Inferior parietal cortex (tissue), 1 donor: ENCODE measurements around the gene GOLGB1.

ENCODE experiments used
- DNase-seq: peaks from one replicate; pipeline ENCODE4 v3.0.0-alpha.2; 2016; ENCODE audit errors: extremely low spot score

The GOLGB1 gene

DNA sequence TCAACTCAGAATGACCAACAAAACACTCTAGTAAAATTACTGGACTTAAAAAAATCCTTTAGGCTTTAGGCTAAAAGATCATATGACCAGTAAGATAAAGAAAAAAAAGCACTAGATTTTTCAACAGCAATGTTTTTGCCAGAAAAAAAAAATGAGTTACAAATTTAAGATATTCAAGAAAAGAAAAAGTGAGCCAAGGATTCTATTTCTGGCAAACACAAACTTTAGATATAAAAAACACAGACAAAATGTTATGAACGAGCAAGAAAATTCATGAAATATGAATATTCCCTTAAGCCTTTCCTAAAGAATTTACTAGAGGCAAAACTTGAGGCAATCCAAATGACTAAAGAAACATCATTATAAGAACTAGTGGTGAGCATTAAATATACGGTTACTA lies 8.6 kb downstream of the GOLGB1 start:
- DNase-seq, result no peak

DNA sequence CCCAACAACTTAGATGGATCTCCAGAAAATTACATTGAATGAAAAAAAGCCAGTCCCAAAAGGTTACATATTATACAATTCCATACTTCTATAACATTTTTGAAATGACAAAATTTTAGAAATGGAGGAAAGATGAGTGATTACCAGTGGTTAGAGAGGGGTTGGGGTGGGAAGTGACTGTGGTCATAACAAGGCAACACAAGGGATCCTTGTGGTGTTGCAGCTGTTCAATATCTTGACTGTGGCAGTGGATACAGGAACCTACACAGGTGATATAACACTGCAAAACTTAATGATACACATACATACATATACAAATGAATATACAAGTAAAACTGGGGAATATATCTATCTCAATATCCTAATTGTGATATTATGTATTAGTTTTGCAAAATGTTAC lies 9.6 kb downstream of the GOLGB1 start:
- no peak for DNase-seq

GRCh38 chr3:121737644-121738043 lies 11.9 kb downstream of the GOLGB1 start:
- no peak for DNase-seq

DNA sequence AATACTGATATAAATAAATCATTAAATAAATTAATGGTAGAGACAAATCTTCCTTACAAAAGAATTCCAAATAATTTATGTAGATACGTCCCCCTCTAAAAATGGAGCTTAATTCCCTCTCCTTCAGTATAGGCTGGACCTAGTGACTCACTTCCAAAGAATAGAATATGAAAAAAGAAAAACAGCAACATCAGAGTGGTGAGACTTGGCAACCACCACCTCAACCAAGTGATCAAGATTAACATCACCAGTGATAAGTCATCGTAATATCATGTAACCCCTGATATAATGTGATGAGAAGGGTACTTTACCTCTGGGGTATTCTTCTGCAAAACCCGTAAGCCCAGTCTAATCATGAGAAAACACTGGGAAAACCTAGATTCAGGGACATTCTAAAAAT lies 13.4 kb downstream of the GOLGB1 start:
- no peak for DNase-seq

DNA sequence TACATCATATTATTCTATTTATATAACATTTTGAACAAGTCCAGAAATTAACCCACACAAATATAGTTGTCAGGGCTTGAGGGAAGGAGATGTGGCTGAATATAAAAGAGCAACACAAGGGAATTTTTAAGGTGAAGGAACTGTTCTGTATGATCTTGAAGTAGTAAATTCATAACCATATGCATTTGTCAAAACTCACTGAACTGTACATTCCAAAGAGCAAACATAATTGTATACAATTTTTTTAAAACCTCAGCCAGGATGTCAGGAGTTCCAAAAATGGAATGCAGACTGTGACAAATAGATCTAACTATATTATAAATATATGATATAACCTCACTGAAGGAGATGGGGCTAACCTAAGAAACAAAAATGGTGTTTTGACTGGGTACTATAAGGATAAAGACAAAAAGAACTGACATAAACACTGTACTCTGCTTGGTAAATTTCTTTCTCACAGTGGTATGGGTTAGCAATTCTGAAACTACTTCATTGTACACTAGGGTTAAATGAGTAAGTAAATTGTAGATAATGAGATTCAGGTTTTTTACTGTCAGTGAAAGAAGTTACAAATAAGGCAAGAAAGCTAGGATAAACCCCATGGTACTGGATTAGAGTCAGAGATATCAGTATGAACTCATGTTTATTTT lies 14.4 kb downstream of the GOLGB1 start:
- no peak for DNase-seq

DNA sequence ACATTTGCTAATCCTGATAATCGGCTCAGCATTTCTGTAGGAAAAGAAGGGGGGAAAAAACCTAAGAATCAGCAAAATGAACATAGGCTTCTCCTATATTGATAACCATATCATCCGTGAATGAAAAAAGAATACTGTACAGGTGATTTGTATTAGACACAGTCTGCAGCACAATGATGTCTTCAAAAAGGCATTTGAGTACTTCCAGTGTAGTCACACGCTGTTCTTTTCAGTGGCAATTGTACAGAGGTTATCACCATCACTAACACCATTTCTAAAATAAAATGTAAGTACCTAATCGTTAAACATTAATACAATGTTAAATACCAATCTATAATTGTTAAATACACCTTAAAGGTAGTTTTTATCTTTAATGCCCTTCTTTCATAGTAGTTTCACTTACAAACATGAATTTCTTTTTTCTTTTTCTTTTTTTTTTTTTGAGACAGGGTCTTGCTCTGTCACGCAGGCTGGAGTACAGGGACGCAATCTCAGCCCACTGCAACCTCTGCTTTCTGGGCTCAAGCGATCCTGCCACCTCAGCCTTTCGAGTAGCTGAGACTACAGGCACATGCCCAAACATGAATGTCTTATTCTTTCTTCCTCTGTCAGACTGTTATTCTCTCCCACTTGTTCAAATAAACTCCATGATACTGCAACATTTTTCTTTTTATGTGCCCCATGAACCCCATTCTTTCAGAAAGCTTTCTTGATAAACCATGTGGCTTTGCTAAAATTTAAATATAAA lies 18.4 kb downstream of the GOLGB1 start:
- DNase-seq, result no peak

DNA sequence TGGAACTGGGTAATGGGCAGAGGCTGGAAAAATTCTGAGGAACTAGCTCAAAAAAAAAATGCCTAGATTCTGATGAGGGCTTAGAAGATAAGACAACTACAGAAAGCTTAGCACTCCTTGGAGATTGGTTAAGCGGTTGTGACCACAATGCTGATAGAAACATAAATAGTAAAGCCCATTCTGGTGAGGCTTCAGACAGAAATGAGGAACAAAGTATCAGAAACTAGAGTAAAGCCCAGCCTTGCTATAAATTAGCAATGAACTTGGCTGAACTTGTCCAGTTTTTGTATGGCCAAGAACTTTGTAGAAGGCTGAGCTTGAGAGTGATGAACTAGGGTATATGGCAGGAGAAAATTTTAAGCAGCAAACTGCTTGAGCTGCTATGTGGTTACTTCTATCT lies 25.4 kb downstream of the GOLGB1 start:
- DNase-seq, result no peak

- no peak for DNase-seq
These were observed 26.1 kb downstream of the GOLGB1 start for GRCh38 chr3:121723485-121723884.

- DNase-seq, result no peak
These were observed 27.1 kb downstream of the GOLGB1 start for GRCh38 chr3:121722411-121722810.

DNA sequence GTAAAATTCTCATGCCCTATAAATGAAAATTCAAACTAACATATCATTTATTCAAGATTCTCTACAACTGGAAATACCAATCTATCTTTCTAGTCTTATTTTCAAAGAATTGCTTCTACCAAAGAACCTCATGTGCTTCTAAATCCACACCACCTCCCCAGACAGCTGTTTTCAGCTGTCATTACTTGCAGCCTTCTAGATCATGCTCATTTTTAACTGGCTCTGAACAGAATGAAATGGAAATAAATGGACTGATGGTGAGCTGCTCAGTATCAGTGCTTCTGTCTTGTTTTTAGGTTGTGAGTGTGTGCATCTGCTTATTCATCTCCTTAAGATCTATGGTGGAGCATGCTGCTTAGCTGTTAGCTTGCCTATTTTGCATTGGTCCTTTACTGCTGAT lies 29.4 kb downstream of the GOLGB1 start:
- no peak for DNase-seq

GRCh38 chr3:121719423-121719822 lies 30.1 kb downstream of the GOLGB1 start:
- DNase-seq, result no peak

GRCh38 chr3:121718205-121718846 lies 31.2 kb downstream of the GOLGB1 start:
- no peak for DNase-seq

DNA sequence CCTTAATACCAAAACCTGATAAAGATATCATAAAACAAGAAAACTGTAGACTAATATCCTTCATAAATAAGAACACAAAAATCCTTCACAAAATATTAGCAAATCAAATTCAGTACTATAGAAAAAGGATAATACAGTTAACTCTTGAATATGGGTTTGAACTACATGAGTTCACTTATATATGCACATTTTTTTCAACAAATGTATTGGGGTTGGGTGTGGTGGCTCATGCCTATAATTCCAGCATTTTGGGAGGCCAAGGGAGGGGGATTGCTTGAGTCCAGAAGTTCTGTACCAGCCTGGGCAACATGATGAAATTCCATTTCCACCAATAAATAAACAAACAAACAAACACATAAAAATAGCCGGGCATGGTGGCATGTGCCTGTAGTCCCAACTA lies 39.2 kb downstream of the GOLGB1 start:
- DNase-seq, result no peak

DNA sequence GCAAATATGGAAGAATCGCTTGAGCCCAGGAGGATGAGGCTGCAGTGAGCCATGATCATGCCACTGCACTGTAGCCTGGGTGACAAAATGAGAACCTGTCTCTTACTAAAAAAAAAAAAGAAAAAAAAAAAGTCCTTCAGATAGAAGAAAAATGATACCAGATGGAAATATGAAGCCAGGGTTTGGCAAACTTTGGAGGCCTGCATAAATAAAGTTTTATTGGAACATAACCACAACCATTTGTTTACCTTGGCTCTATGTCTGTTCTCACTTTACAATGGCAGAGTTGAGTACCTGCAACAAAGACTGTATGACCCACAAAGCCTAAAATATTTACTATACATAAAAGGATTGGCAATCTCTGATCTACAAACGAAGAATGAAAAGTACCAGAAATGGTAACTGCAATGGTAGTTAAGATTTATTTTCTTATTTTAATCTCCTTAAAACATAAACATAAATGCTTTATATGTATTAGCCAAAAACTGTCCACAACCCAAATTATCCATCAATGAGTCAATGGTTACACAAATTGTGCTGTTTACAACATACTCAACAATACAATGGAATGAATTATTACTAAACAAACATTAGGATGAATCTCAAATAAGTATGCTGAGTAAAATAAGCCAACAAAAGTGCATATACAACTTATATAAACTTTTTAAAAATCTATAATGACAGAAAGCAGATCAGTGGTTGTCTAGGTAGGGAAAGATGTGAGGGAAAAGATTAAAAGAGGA lies 41.8 kb downstream of the GOLGB1 start:
- no peak for DNase-seq

DNA sequence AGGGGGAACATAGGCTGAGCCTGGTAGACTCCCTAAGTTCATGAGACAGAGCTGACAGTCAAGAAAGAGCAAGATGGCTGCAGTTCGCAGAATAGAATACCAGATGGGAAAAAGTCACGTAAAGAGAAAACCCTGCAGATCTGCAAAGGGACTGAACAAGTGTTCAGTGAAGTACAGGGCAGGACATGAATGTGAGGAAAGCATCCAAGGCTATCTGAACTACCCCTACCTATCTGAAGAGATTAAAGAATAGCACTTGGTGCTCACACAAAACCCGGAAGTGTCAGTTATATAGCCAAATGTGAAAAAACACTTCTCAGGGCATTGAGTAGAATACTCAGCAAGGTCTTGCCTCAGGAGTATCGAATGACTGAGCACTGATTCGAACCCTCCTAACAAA lies 44.0 kb downstream of the GOLGB1 start:
- no peak for DNase-seq

DNA sequence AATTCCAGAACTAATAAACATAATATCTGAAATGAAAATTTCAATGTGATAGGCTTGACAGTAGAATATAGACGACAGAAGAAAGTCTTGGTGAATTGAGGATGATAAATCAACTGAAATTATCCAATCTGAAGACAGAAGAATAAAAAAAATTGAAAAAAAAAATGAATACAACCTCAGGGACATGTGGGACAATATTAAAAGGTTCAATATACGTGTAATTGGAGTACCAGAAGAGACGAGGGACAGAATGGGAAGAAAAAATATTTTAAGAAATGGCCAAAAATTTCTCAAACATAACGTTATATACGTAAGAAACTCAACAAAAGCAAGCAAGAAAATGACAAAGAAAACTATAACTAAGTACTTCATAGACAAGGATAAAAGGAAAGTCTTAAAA lies 45.6 kb downstream of the GOLGB1 start:
- no peak for DNase-seq

DNA sequence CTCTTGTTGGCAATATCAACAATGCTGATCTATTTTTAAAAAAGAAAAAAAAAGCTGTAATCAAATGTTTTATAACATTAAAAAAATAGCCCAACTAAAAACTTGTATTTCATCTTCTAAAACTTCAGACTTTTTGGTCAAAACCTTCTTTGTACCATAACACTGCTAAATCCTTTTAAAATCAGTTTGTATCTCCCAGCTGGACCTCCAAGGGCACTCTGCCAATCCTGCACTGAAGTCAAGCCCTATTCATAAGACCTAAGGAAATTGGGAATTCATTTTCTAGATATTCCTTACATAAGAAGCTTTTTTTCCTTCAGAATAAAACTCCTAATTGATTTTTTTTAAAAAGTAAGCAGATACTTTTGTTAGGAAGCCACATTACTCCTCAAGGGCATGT lies 50.6 kb downstream of the GOLGB1 start:
- no peak for DNase-seq

DNA sequence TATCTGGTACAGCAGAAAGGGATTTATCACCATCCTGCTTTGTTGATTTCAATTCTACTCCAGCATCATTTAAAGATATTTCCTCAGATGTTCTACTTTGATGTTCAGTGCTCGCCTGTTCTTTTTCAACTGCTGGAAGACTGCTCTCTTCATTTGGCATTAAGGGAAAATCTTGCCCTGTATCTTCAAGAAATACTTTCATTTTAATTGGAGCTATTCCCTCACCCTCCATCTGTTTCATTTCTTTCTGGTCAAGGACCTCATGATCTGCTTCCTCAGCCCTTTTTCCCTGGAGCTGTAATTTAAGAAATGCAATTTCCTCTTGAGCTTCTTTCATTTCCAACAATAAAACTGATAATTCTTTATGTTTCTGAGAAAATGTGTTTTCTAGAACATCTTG lies 51.1 kb downstream of the GOLGB1 start:
- DNase-seq, result no peak

- no peak for DNase-seq
These were observed 53.4 kb downstream of the GOLGB1 start for GRCh38 chr3:121696186-121696585.

GRCh38 chr3:121692010-121692699 lies 57.4 kb downstream of the GOLGB1 start:
- DNase-seq, result no peak

- no peak for DNase-seq
These were observed 58.6 kb downstream of the GOLGB1 start for GRCh38 chr3:121690777-121691405.
